ENCODE data around the gene ATP6V1A.
"Not testable (repeated sequence)": the region's sequence is repeated elsewhere in the genome, so short reads cannot be mapped to it uniquely, and the experiment has no call there.

Gene ATP6V1A

GRCh38 chr3:113829576-113830354 is 82.9 kb downstream of the ATP6V1A start:
- Histone ChIP-seq H3K4me1 (ENCODE audit: insufficient read depth, low read length) (peaks cover 11% of the 10 kb centered on the region), H3K27ac (ENCODE audit: low read depth, low read length) (no peak overlapping the region), H3K27me3 (ENCODE audit: insufficient read depth, low read length) (no peaks in the 10 kb centered on the region), H3K4me3 (ENCODE audit: low read length) (no peak overlapping the region), H3K9me3 (ENCODE audit: insufficient read depth, low read depth, low read length) (no peaks in the 10 kb centered on the region), H3K36me3 (ENCODE audit: insufficient read depth, low read length) (no peaks in the 10 kb centered on the region), H3K9ac (ENCODE audit: low read depth, low read length) (no peak overlapping the region)
- 80% methylated on average over 10 of the region's 10 CpGs for WGBS

- H3K9ac ChIP-seq (ENCODE audit: low read depth, low read length) = no peak overlapping the region
- WGBS = no CpG with 5 or more reads among the region's 1 CpG
- H3K4me1 ChIP-seq (ENCODE audit: insufficient read depth, low read length) = peaks cover 11% of the 10 kb centered on the region
- no peaks in the 10 kb centered on the region for H3K27me3 ChIP-seq (ENCODE audit: insufficient read depth, low read length)
- H3K4me3 ChIP-seq (ENCODE audit: low read length) = no peak overlapping the region
- no peaks in the 10 kb centered on the region for H3K9me3 ChIP-seq (ENCODE audit: insufficient read depth, low read depth, low read length)
- H3K36me3 ChIP-seq (ENCODE audit: insufficient read depth, low read length) = no peaks in the 10 kb centered on the region
- H3K27ac ChIP-seq (ENCODE audit: low read depth, low read length) = no peak overlapping the region
Measured at GRCh38 chr3:113831103-113831355, 84.2 kb downstream of the ATP6V1A start.

- Histone ChIP-seq H3K4me1 (ENCODE audit: insufficient read depth, low read length) (peaks cover 11% of the 10 kb centered on the region), H3K27me3 (ENCODE audit: insufficient read depth, low read length) (no peaks in the 10 kb centered on the region), H3K36me3 (ENCODE audit: insufficient read depth, low read length) (no peaks in the 10 kb centered on the region), H3K9me3 (ENCODE audit: insufficient read depth, low read depth, low read length) (no peaks in the 10 kb centered on the region), H3K9ac (ENCODE audit: low read depth, low read length) (no peak overlapping the region), H3K27ac (ENCODE audit: low read depth, low read length) (no peak overlapping the region), H3K4me3 (ENCODE audit: low read length) (no peak overlapping the region)
- WGBS = 91% methylated on average over 5 of the region's 5 CpGs
Measured at GRCh38 chr3:113832477-113833164, 85.8 kb downstream of the ATP6V1A start.

GRCh38 chr3:113834983-113835382 is 88.1 kb downstream of the ATP6V1A start:
- Histone ChIP-seq H3K27me3 (ENCODE audit: insufficient read depth, low read length) (no peaks in the 10 kb centered on the region), H3K36me3 (ENCODE audit: insufficient read depth, low read length) (no peaks in the 10 kb centered on the region), H3K4me3 (ENCODE audit: low read length) (no peak overlapping the region), H3K4me1 (ENCODE audit: insufficient read depth, low read length) (peaks cover 15% of the 10 kb centered on the region), H3K9ac (ENCODE audit: low read depth, low read length) (no peak overlapping the region), H3K9me3 (ENCODE audit: insufficient read depth, low read depth, low read length) (no peaks in the 10 kb centered on the region), H3K27ac (ENCODE audit: low read depth, low read length) (no peak overlapping the region)

GRCh38 chr3:113838631-113839209 is 91.9 kb downstream of the ATP6V1A start, which contains the start of gene GRAMD1C:
Gene GRAMD1C (plus strand): TSS chr3:113838788. CDS start chr3:113838910, 122 bp downstream.
- H3K9ac ChIP-seq (ENCODE audit: low read depth, low read length) = peak within 1 kb of the TSS; percentile 43; the same call in 1 of the 2 replicates
- H3K27ac ChIP-seq (ENCODE audit: low read depth, low read length) = peak within 1 kb of the TSS; percentile 26; the same call in 1 of the 2 replicates
- no peaks in the 10 kb centered on the region for H3K36me3 ChIP-seq (ENCODE audit: insufficient read depth, low read length)
- peaks cover 5% of the 10 kb centered on the region; the same call in 1 of the 2 replicates for H3K4me1 ChIP-seq (ENCODE audit: insufficient read depth, low read length)
- H3K4me3 ChIP-seq (ENCODE audit: low read length) = peak within 1 kb of the TSS; percentile 60
- WGBS = under 1% methylated on average over 48 of the region's 48 CpGs
- H3K9me3 ChIP-seq (ENCODE audit: insufficient read depth, low read depth, low read length) = no peaks in the 10 kb centered on the region
- no peaks in the 10 kb centered on the region for H3K27me3 ChIP-seq (ENCODE audit: insufficient read depth, low read length)

GRCh38 chr3:113839551-113839950 is 92.7 kb downstream of the ATP6V1A start:
- Histone ChIP-seq H3K4me3 (ENCODE audit: low read length) (peak overlapping the region; percentile 60), H3K9ac (ENCODE audit: low read depth, low read length) (no peak overlapping the region)
- WGBS = 88% methylated on average over 2 of the region's 2 CpGs

GRCh38 chr3:113844622-113845222 is 97.9 kb downstream of the ATP6V1A start:
- WGBS = 84% methylated on average over 3 of the region's 4 CpGs
- Histone ChIP-seq H3K9me3 (ENCODE audit: insufficient read depth, low read depth, low read length) (no peaks in the 10 kb centered on the region), H3K27ac (ENCODE audit: low read depth, low read length) (no peak overlapping the region), H3K27me3 (ENCODE audit: insufficient read depth, low read length) (no peaks in the 10 kb centered on the region), H3K4me3 (ENCODE audit: low read length) (no peak overlapping the region), H3K36me3 (ENCODE audit: insufficient read depth, low read length) (no peaks in the 10 kb centered on the region), H3K9ac (ENCODE audit: low read depth, low read length) (no peak overlapping the region), H3K4me1 (ENCODE audit: insufficient read depth, low read length) (no peaks in the 10 kb centered on the region)

More at GRCh38 chr3:113839551-113839950, 92.7 kb downstream of the ATP6V1A start:
- H3K9me3 ChIP-seq (ENCODE audit: insufficient read depth, low read depth, low read length) = no peaks in the 10 kb centered on the region
- no peaks in the 10 kb centered on the region for H3K27me3 ChIP-seq (ENCODE audit: insufficient read depth, low read length)
- peaks cover 5% of the 10 kb centered on the region; the same call in 1 of the 2 replicates for H3K4me1 ChIP-seq (ENCODE audit: insufficient read depth, low read length)
- H3K27ac ChIP-seq (ENCODE audit: low read depth, low read length) = no peak overlapping the region
- no peaks in the 10 kb centered on the region for H3K36me3 ChIP-seq (ENCODE audit: insufficient read depth, low read length)

GRCh38 chr3:113847247-113847646 is 100.4 kb downstream of the ATP6V1A start:
- Histone ChIP-seq H3K36me3 (ENCODE audit: insufficient read depth, low read length) (no peaks in the 10 kb centered on the region), H3K4me3 (ENCODE audit: low read length) (no peak overlapping the region), H3K27ac (ENCODE audit: low read depth, low read length) (no peak overlapping the region), H3K9ac (ENCODE audit: low read depth, low read length) (no peak overlapping the region), H3K4me1 (ENCODE audit: insufficient read depth, low read length) (no peaks in the 10 kb centered on the region), H3K27me3 (ENCODE audit: insufficient read depth, low read length) (no peaks in the 10 kb centered on the region), H3K9me3 (ENCODE audit: insufficient read depth, low read depth, low read length) (no peaks in the 10 kb centered on the region)

- no peak overlapping the region for H3K4me3 ChIP-seq (ENCODE audit: low read length)
- no peaks in the 10 kb centered on the region for H3K27me3 ChIP-seq (ENCODE audit: insufficient read depth, low read length)
- H3K36me3 ChIP-seq (ENCODE audit: insufficient read depth, low read length) = no peaks in the 10 kb centered on the region
- H3K27ac ChIP-seq (ENCODE audit: low read depth, low read length) = no peak overlapping the region
- H3K9me3 ChIP-seq (ENCODE audit: insufficient read depth, low read depth, low read length) = no peaks in the 10 kb centered on the region
- 98% methylated on average over 2 of the region's 2 CpGs for WGBS
- H3K4me1 ChIP-seq (ENCODE audit: insufficient read depth, low read length) = no peaks in the 10 kb centered on the region
- no peak overlapping the region for H3K9ac ChIP-seq (ENCODE audit: low read depth, low read length)
Measured at GRCh38 chr3:113847664-113848461, 101.0 kb downstream of the ATP6V1A start.

GRCh38 chr3:113849071-113849470 is 102.2 kb downstream of the ATP6V1A start:
- not testable (repeated sequence) for H3K27ac ChIP-seq (ENCODE audit: low read depth, low read length); H3K36me3 ChIP-seq (ENCODE audit: insufficient read depth, low read length); H3K9me3 ChIP-seq (ENCODE audit: insufficient read depth, low read depth, low read length); H3K27me3 ChIP-seq (ENCODE audit: insufficient read depth, low read length); H3K4me3 ChIP-seq (ENCODE audit: low read length); H3K4me1 ChIP-seq (ENCODE audit: insufficient read depth, low read length); H3K9ac ChIP-seq (ENCODE audit: low read depth, low read length)
- 100% methylated on average over 1 of the region's 3 CpGs for WGBS

Measured in HUES64 (cell line).